GM12878 (cell line): ENCODE measurements around the gene POLE2.

ENCODE experiments used
- FOXK2 ChIP-seq: fragments of 450-650 bp; IDR thresholded peaks from 2 replicates; pipeline ENCODE4 v1.6.1; 2017; ENCODE audit warnings: mild to moderate bottlenecking, moderate library complexity
- GABPA ChIP-seq: IDR thresholded peaks from 2 replicates; pipeline ENCODE4 v1.6.1; 2014; ENCODE audit warnings: antibody characterized with exemption, low read depth, mild to moderate bottlenecking, inconsistent platforms
- NFYB ChIP-seq: IDR thresholded peaks from 2 replicates; pipeline ENCODE4 v1.6.1; 2011; ENCODE audit warnings: low read depth, mild to moderate bottlenecking, low read length, improper control_type of control experiment, moderate library complexity; ENCODE audit not compliant: insufficient read depth
- POLR2AphosphoS5 ChIP-seq: IDR thresholded peaks from 2 replicates; pipeline ENCODE4 v1.6.1; 2011; ENCODE audit warnings: mild to moderate bottlenecking, low read length, inconsistent platforms
- ZNF217 ChIP-seq: fragments of 450-650 bp; IDR thresholded peaks from 2 replicates; pipeline ENCODE4 v1.6.1; 2017; ENCODE audit warnings: antibody characterized with exemption, mild to moderate bottlenecking
- TF ChIP-seq, protein P1 (sequence below), 3 experiments: IDR thresholded peaks in 2 of 3; conservative IDR thresholded peaks in 1 of 3; 2 replicates each; pipeline ENCODE4 v1.5.1; 2011; ENCODE audit warnings: low read depth in 3 of 3, low read length in 3 of 3, mild to moderate bottlenecking in 3 of 3, control low read depth in 2 of 3, moderate library complexity in 2 of 3, inconsistent platforms in 1 of 3, mixed read lengths in 1 of 3; ENCODE audit not compliant: control insufficient read depth in 2 of 3, insufficient read depth in 1 of 3; ENCODE audit errors: extremely low read depth in 1 of 3
- TF ChIP-seq, protein P2 (sequence below): IDR thresholded peaks from 2 replicates; pipeline ENCODE4 v1.6.1; 2012; ENCODE audit warnings: low read length, inconsistent platforms
- TF ChIP-seq, protein P3 (sequence below): IDR thresholded peaks from 2 replicates; pipeline ENCODE4 v1.6.1; 2011; ENCODE audit warnings: mild to moderate bottlenecking, low read depth, low read length, moderate library complexity; ENCODE audit not compliant: insufficient replicate concordance

DNA sequence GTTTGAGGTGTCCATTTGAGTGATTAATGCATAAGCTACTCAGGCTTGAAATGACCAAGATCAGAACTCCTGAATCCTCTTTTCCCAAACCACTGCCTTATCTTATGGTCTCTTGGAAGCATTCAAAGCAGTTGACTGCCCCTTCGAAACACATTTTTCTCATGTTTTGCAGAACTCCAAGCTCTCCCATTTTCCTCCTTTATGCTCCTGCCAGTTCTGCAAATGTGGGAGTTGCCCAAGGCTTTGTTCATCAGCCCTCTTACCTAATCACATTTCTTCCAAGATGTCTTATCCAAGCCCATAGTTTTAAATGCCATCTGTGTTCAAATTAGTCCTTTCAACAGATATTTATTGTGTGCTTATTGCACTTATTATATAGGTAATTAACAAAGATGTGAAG, 51.1 kb downstream of the POLE2 start:
- TF ChIP-seq, protein P1, sequence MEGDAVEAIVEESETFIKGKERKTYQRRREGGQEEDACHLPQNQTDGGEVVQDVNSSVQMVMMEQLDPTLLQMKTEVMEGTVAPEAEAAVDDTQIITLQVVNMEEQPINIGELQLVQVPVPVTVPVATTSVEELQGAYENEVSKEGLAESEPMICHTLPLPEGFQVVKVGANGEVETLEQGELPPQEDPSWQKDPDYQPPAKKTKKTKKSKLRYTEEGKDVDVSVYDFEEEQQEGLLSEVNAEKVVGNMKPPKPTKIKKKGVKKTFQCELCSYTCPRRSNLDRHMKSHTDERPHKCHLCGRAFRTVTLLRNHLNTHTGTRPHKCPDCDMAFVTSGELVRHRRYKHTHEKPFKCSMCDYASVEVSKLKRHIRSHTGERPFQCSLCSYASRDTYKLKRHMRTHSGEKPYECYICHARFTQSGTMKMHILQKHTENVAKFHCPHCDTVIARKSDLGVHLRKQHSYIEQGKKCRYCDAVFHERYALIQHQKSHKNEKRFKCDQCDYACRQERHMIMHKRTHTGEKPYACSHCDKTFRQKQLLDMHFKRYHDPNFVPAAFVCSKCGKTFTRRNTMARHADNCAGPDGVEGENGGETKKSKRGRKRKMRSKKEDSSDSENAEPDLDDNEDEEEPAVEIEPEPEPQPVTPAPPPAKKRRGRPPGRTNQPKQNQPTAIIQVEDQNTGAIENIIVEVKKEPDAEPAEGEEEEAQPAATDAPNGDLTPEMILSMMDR (IDR thresholded peaks at IDR 0.05 in 2 of 3, conservative IDR thresholded peaks at IDR 0.05 in 1 of 3; ENCODE audit: control insufficient read depth in 2 of 3, extremely low read depth in 1 of 3, insufficient read depth in 1 of 3, low read depth in 3 of 3, low read length in 3 of 3) = no peak
- TF ChIP-seq, protein P2, sequence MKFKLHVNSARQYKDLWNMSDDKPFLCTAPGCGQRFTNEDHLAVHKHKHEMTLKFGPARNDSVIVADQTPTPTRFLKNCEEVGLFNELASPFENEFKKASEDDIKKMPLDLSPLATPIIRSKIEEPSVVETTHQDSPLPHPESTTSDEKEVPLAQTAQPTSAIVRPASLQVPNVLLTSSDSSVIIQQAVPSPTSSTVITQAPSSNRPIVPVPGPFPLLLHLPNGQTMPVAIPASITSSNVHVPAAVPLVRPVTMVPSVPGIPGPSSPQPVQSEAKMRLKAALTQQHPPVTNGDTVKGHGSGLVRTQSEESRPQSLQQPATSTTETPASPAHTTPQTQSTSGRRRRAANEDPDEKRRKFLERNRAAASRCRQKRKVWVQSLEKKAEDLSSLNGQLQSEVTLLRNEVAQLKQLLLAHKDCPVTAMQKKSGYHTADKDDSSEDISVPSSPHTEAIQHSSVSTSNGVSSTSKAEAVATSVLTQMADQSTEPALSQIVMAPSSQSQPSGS = no peak
- TF ChIP-seq POLR2AphosphoS5 (no peak), GABPA (no peak), ZNF217 (no peak), FOXK2 (no peak), NFYB (no peak)
- TF ChIP-seq, protein P3, sequence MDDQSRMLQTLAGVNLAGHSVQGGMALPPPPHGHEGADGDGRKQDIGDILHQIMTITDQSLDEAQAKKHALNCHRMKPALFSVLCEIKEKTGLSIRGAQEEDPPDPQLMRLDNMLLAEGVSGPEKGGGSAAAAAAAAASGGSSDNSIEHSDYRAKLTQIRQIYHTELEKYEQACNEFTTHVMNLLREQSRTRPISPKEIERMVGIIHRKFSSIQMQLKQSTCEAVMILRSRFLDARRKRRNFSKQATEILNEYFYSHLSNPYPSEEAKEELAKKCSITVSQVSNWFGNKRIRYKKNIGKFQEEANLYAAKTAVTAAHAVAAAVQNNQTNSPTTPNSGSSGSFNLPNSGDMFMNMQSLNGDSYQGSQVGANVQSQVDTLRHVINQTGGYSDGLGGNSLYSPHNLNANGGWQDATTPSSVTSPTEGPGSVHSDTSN = no peak
